Measurements from ENCODE around the gene SLC26A5. TPM values are rescaled to one million over a fixed set of nuclear protein-coding genes. Genes with fewer than 3 reads are reported as not detected.

The SLC26A5 gene
- total RNA-seq, 1 experiment from 2014 or later, result not detected

DNA sequence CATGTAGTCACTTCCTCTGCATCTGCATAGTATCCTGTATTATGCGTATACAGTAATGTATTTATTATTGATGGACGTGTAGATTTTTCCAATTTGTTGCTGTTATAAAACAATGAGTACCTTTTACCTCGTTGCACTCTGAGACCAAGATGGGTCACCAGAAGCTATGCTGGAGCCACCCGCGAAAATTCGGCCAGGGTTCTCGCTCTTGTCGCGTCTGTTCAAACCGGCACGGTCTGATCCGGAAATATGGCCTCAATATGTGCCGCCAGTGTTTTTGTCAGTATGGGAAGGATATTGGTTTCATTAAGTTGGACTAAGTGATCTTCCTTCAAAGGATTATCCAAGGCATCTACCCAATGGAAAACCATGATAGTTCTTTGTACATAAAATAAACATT, 97.6 kb downstream of the SLC26A5 start:
- no peak for DNase-seq (ENCODE audit: low read depth in 1 of 2, low spot score in 2 of 2)
- no peaks in the 10 kb centered on the region for H3K9me3 ChIP-seq (replicated peaks)
- H3K36me3 ChIP-seq, result peaks cover 34% of the 10 kb centered on the region
- no peak overlapping the region for H3K27ac ChIP-seq
- H3K4me3 ChIP-seq, result peak overlapping the region; percentile 76
- H3K4me1 ChIP-seq (replicated peaks), result peaks cover 17% of the 10 kb centered on the region
- no peaks in the 10 kb centered on the region for H3K27me3 ChIP-seq (replicated peaks)

- H3K4me1 ChIP-seq (replicated peaks), result peaks cover 20% of the 10 kb centered on the region
- H3K27me3 ChIP-seq (replicated peaks), result no peaks in the 10 kb centered on the region
- H3K9me3 ChIP-seq (replicated peaks), result no peaks in the 10 kb centered on the region
- H3K27ac ChIP-seq, result peak within 1 kb of the TSS; percentile 74
- DNase-seq (ENCODE audit: low read depth in 1 of 2, low spot score in 2 of 2), result peak; percentile 79 to 86
- H3K36me3 ChIP-seq, result peaks cover 31% of the 10 kb centered on the region
- H3K4me3 ChIP-seq, result peak within 1 kb of the TSS; percentile 76
These were observed 98.3 kb downstream of the SLC26A5 start, which contains the start of gene PSMC2 for GRCh38 chr7:103347507-103348267. Gene PSMC2, plus strand, starts transcription at chr7:103347643. Its CDS starts 69 bp downstream, at chr7:103347712.

DNA sequence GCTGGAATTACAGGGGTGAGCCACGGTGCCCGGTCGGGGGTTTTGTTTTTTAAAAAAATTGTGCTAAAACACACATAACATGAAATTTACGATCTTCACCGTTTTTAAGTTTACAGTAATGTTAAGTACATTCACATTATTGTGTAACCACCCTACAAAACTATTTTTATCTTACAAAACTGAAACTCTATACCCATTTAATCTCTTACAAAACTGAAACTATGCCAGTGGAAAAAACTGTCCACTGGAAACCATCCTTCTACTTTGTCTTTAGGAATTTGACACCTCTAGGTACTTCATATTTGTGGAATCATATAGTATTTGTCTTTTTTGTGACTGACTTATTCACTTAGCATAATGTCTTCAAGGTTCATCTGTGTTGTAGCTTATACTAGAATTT, 99.6 kb downstream of the SLC26A5 start:
- DNase-seq (ENCODE audit: low read depth in 1 of 2, low spot score in 2 of 2), result no peak
- H3K27me3 ChIP-seq (replicated peaks), result no peaks in the 10 kb centered on the region
- H3K27ac ChIP-seq, result no peak overlapping the region
- no peaks in the 10 kb centered on the region for H3K9me3 ChIP-seq (replicated peaks)
- H3K36me3 ChIP-seq, result peaks cover 36% of the 10 kb centered on the region
- peaks cover 20% of the 10 kb centered on the region for H3K4me1 ChIP-seq (replicated peaks)
- H3K4me3 ChIP-seq, result no peak overlapping the region

GRCh38 chr7:103344453-103345149, 101.4 kb downstream of the SLC26A5 start, which contains the start of gene DNAJC2:
Gene DNAJC2, minus strand, starts transcription at chr7:103344767. Its CDS starts 145 bp downstream, at chr7:103344622.
- H3K27me3 ChIP-seq (replicated peaks), result no peaks in the 10 kb centered on the region
- peak within 1 kb of the TSS; percentile 84 for H3K4me3 ChIP-seq
- H3K36me3 ChIP-seq, result peaks cover 44% of the 10 kb centered on the region
- H3K9me3 ChIP-seq (replicated peaks), result no peaks in the 10 kb centered on the region
- peaks cover 20% of the 10 kb centered on the region for H3K4me1 ChIP-seq (replicated peaks)
- peak; percentile 82 to 88 for DNase-seq (ENCODE audit: low read depth in 1 of 2, low spot score in 2 of 2)
- peak within 1 kb of the TSS; percentile 71 for H3K27ac ChIP-seq

DNA sequence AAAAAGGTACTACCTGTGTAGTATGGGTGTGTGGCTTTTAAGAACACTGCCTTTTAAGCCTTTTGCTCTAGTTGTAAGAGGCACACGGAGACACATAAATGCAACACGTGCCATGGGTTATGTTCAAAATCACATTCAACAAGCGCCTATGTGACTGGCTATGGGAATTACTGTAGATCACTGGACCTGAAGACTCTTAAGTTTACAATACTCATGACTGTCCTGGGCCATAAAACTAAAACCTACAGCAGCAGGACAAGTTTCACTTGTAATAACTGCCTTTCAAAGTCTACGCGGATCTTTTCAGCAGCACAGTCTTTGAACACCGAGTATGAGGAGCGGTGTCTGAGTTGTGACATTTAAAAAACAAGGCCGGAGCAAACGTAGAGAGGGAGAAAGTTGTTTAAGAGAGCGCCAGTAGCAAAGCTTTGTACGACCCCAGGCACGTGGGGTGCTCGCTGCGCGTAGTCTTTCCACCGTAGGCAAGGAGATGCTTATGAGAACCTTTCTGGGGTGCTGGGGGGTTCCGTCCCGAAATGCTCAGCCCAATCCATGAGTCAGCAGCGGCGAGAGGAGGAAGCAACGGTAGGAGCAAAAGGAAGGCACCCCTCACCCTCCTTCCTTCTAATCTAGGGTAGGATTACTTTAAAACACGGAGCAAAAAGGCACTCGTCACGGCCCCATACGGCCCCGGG, 102.1 kb downstream of the SLC26A5 start:
- peak overlapping the region; percentile 71 for H3K27ac ChIP-seq
- peak overlapping the region; percentile 84 for H3K4me3 ChIP-seq
- H3K4me1 ChIP-seq (replicated peaks), result peaks cover 17% of the 10 kb centered on the region
- H3K36me3 ChIP-seq, result peaks cover 42% of the 10 kb centered on the region
- H3K27me3 ChIP-seq (replicated peaks), result no peaks in the 10 kb centered on the region
- no peaks in the 10 kb centered on the region for H3K9me3 ChIP-seq (replicated peaks)
- DNase-seq (ENCODE audit: low read depth in 1 of 2, low spot score in 2 of 2), result peak in 1 of 2 experiments; percentile 42

DNA sequence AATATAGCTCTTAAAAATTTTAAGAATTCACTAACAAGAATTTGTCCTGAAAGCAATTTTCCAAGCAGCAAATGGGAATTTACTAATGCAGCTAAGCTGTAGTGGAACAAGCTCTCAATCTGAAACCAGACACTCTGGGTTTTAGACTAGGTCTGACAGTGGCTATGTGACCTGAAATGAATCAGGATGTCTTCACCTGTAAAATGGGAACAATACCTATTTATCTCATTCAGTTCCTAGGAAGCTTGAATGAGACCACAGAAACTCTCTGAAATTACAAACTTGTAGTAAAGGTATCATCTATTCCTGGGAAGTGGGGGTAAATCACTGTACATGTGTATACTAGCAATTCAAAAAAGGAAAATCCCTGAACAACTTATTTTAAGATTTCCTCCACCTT, 102.7 kb downstream of the SLC26A5 start:
- H3K4me1 ChIP-seq (replicated peaks), result peaks cover 14% of the 10 kb centered on the region
- H3K27me3 ChIP-seq (replicated peaks), result no peaks in the 10 kb centered on the region
- DNase-seq (ENCODE audit: low read depth in 1 of 2, low spot score in 2 of 2), result no peak
- H3K36me3 ChIP-seq, result peaks cover 44% of the 10 kb centered on the region
- no peaks in the 10 kb centered on the region for H3K9me3 ChIP-seq (replicated peaks)
- peak overlapping the region; percentile 84 for H3K4me3 ChIP-seq
- H3K27ac ChIP-seq, result no peak overlapping the region

- no peak overlapping the region for H3K27ac ChIP-seq
- peaks cover 61% of the 10 kb centered on the region for H3K36me3 ChIP-seq
- no peak overlapping the region for H3K4me3 ChIP-seq
- no peaks in the 10 kb centered on the region for H3K9me3 ChIP-seq (replicated peaks)
- H3K4me1 ChIP-seq (replicated peaks), result peaks cover 6% of the 10 kb centered on the region
- DNase-seq (ENCODE audit: low read depth in 1 of 2, low spot score in 2 of 2), result no peak
- H3K27me3 ChIP-seq (replicated peaks), result no peaks in the 10 kb centered on the region
These were observed 104.5 kb downstream of the SLC26A5 start for GRCh38 chr7:103341466-103341865.

- Histone ChIP-seq H3K4me1 (replicated peaks) (peaks cover 6% of the 10 kb centered on the region; the same call in 1 of the 2 replicates), H3K36me3 (peaks cover 78% of the 10 kb centered on the region), H3K27ac (no peak overlapping the region), H3K9me3 (replicated peaks) (no peaks in the 10 kb centered on the region), H3K4me3 (no peak overlapping the region), H3K27me3 (replicated peaks) (no peaks in the 10 kb centered on the region)
- no peak for DNase-seq (ENCODE audit: low read depth in 1 of 2, low spot score in 2 of 2)
These were observed 107.1 kb downstream of the SLC26A5 start for GRCh38 chr7:103338864-103339263.

DNA sequence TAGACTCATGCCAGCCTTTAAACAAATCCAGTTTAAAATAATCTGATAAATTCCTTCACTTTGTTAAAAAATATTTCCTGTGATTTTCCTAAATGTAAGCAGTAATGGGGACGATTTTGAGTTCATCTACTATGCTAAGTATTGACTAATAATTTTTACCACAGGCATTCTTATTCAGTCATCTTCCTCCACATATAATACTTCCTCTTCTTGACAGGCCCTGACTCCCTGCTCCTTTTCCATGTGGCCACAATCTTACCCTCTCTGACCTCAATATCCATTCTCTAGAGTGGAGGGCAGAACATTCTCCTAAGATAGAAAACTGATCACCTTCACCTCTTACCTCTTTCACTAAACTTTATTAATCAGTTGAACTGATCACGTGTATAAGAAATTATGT, 109.2 kb downstream of the SLC26A5 start:
- Histone ChIP-seq H3K27ac (no peak overlapping the region), H3K4me1 (replicated peaks) (no peaks in the 10 kb centered on the region), H3K4me3 (no peak overlapping the region), H3K27me3 (replicated peaks) (no peaks in the 10 kb centered on the region), H3K36me3 (peaks cover 77% of the 10 kb centered on the region), H3K9me3 (replicated peaks) (no peaks in the 10 kb centered on the region)
- DNase-seq (ENCODE audit: low read depth in 1 of 2, low spot score in 2 of 2), result no peak

- Histone ChIP-seq H3K4me1 (replicated peaks) (no peaks in the 10 kb centered on the region), H3K27me3 (replicated peaks) (no peaks in the 10 kb centered on the region), H3K9me3 (replicated peaks) (no peaks in the 10 kb centered on the region), H3K36me3 (peaks cover 63% of the 10 kb centered on the region), H3K27ac (no peak overlapping the region), H3K4me3 (no peak overlapping the region)
- DNase-seq (ENCODE audit: low read depth in 1 of 2, low spot score in 2 of 2), result no peak
These were observed 120.3 kb downstream of the SLC26A5 start for GRCh38 chr7:103325744-103326143.

Other genes starting within 250 kb of the SLC26A5 start
- 52.0 and 66.1 TPM in 2 replicates for gene PMPCB, start 148.8 kb downstream of the SLC26A5 start, total RNA-seq (2014; rRNA removed; shearing (Covaris generic))
- gene DNAJC2, start 101.4 kb downstream of the SLC26A5 start, total RNA-seq (2014; rRNA removed; shearing (Covaris generic)), result 25.9 and 29.3 TPM in 2 replicates
- 242 and 260 TPM in 2 replicates for gene PSMC2, start 98.6 kb downstream of the SLC26A5 start, total RNA-seq (2014; rRNA removed; shearing (Covaris generic))

Data from SJSA1 (cell line).